ENCODE measurements around the gene SIDT2.

The SIDT2 gene

GRCh38 chr11:117187007-117187406 is 8.5 kb downstream of the SIDT2 start:
- TF ChIP-seq CTCF (IDR thresholded peaks at IDR 0.05; ENCODE audit: low read length) (no peak), EZH2 (IDR thresholded peaks at IDR 0.05; ENCODE audit: borderline replicate concordance, low read length) (no peak)
- no peaks in the 10 kb centered on the region for H3K79me2 ChIP-seq (ENCODE audit: insufficient read depth, low read length)
- H3F3A ChIP-seq (ENCODE audit: insufficient read depth, low read length) = no peaks in the 10 kb centered on the region
- no peak overlapping the region for H2AFZ ChIP-seq (ENCODE audit: low read length)
- no peaks in the 10 kb centered on the region for H3K9me2 ChIP-seq (ENCODE audit: low read depth, low read length)
- H3K27me3 ChIP-seq (ENCODE audit: insufficient read depth, low read length) = no peaks in the 10 kb centered on the region
- H4K20me1 ChIP-seq (ENCODE audit: insufficient read depth, low read length) = no peaks in the 10 kb centered on the region
- no peak overlapping the region for H3K27ac ChIP-seq (ENCODE audit: low read depth, low read length, poor library complexity, severe bottlenecking)
- no peak overlapping the region for H3K4me3 ChIP-seq (ENCODE audit: low read depth, low read length, poor library complexity, severe bottlenecking)
- peaks cover 21% of the 10 kb centered on the region; the same call in 1 of the 2 replicates for H3K36me3 ChIP-seq (ENCODE audit: insufficient read depth, low read length)
- H3K4me2 ChIP-seq (ENCODE audit: low read length) = no peak overlapping the region
- H3K4me1 ChIP-seq (ENCODE audit: insufficient read depth, low read length, severe bottlenecking) = peaks cover 13% of the 10 kb centered on the region
- H3K9me3 ChIP-seq (ENCODE audit: low read length) = no peaks in the 10 kb centered on the region
- no peak overlapping the region for H3K9ac ChIP-seq (ENCODE audit: low read length)

- no peaks in the 10 kb centered on the region for H3K79me2 ChIP-seq (ENCODE audit: insufficient read depth, low read length)
- peaks cover 20% of the 10 kb centered on the region; the same call in 1 of the 2 replicates for H3K36me3 ChIP-seq (ENCODE audit: insufficient read depth, low read length)
- peaks cover 13% of the 10 kb centered on the region for H3K4me1 ChIP-seq (ENCODE audit: insufficient read depth, low read length, severe bottlenecking)
- H4K20me1 ChIP-seq (ENCODE audit: insufficient read depth, low read length) = no peaks in the 10 kb centered on the region
- no peak overlapping the region for H3K4me3 ChIP-seq (ENCODE audit: low read depth, low read length, poor library complexity, severe bottlenecking)
- no peak overlapping the region for H3K4me2 ChIP-seq (ENCODE audit: low read length)
- no peaks in the 10 kb centered on the region for H3K9me3 ChIP-seq (ENCODE audit: low read length)
- no peak overlapping the region for H3K9ac ChIP-seq (ENCODE audit: low read length)
- no peaks in the 10 kb centered on the region for H3K9me2 ChIP-seq (ENCODE audit: low read depth, low read length)
- H3K27ac ChIP-seq (ENCODE audit: low read depth, low read length, poor library complexity, severe bottlenecking) = no peak overlapping the region
- no peaks in the 10 kb centered on the region for H3K27me3 ChIP-seq (ENCODE audit: insufficient read depth, low read length)
- no peaks in the 10 kb centered on the region for H3F3A ChIP-seq (ENCODE audit: insufficient read depth, low read length)
- TF ChIP-seq EZH2 (IDR thresholded peaks at IDR 0.05; ENCODE audit: borderline replicate concordance, low read length) (no peak), CTCF (IDR thresholded peaks at IDR 0.05; ENCODE audit: low read length) (no peak)
- H2AFZ ChIP-seq (ENCODE audit: low read length) = no peak overlapping the region
These were observed 8.9 kb downstream of the SIDT2 start for GRCh38 chr11:117187428-117187798.

GRCh38 chr11:117187799-117188481 is 9.4 kb downstream of the SIDT2 start:
- Histone ChIP-seq H2AFZ (ENCODE audit: low read length) (no peak overlapping the region), H3K9me3 (ENCODE audit: low read length) (no peaks in the 10 kb centered on the region), H3K27ac (ENCODE audit: low read depth, low read length, poor library complexity, severe bottlenecking) (no peak overlapping the region), H3K4me2 (ENCODE audit: low read length) (no peak overlapping the region), H3K27me3 (ENCODE audit: insufficient read depth, low read length) (no peaks in the 10 kb centered on the region), H3K4me3 (ENCODE audit: low read depth, low read length, poor library complexity, severe bottlenecking) (no peak overlapping the region), H3K36me3 (ENCODE audit: insufficient read depth, low read length) (peaks cover 16% of the 10 kb centered on the region; the same call in 1 of the 2 replicates), H3F3A (ENCODE audit: insufficient read depth, low read length) (no peaks in the 10 kb centered on the region), H3K79me2 (ENCODE audit: insufficient read depth, low read length) (no peaks in the 10 kb centered on the region), H3K4me1 (ENCODE audit: insufficient read depth, low read length, severe bottlenecking) (peaks cover 13% of the 10 kb centered on the region), H3K9ac (ENCODE audit: low read length) (no peak overlapping the region), H4K20me1 (ENCODE audit: insufficient read depth, low read length) (no peaks in the 10 kb centered on the region), H3K9me2 (ENCODE audit: low read depth, low read length) (no peaks in the 10 kb centered on the region)
- TF ChIP-seq CTCF (IDR thresholded peaks at IDR 0.05; ENCODE audit: low read length) (no peak), EZH2 (IDR thresholded peaks at IDR 0.05; ENCODE audit: borderline replicate concordance, low read length) (no peak)

Data from OCI-LY1 (cell line).